Fibroblast of lung (primary cell): ENCODE data around the gene PTPMT1. TPM values are rescaled to one million over a fixed set of nuclear protein-coding genes. Genes with fewer than 3 reads are reported as not detected.
"Not testable (repeated sequence)": the region's sequence is repeated elsewhere in the genome, so short reads cannot be mapped to it uniquely, and the experiment has no call there.

Source experiments
- DNase-seq, 2 donors: peaks; one replicate each; pipeline versions ENCODE4 v3.0.0 to v3.0.0-alpha.2; 2010; ENCODE audit warnings: low read depth in 2 of 2
- H2AFZ ChIP-seq: 2 replicates; pipeline ENCODE4 v1.5.1; 2012; ENCODE audit warnings: low read length, control low read depth, inconsistent platforms
- H3K27ac ChIP-seq: 2 replicates; pipeline ENCODE4 v1.5.1; 2011; ENCODE audit warnings: low read length, control low read depth; ENCODE audit not compliant: insufficient read depth
- H3K27me3 ChIP-seq: 2 replicates; pipeline ENCODE4 v1.5.1; 2011; ENCODE audit warnings: mild to moderate bottlenecking, low read length; ENCODE audit not compliant: control insufficient read depth, insufficient read depth
- H3K36me3 ChIP-seq: 2 replicates; pipeline ENCODE4 v1.5.1; 2011; ENCODE audit warnings: low read length; ENCODE audit not compliant: control insufficient read depth, insufficient read depth
- H3K4me1 ChIP-seq: 2 replicates; pipeline ENCODE4 v1.5.1; 2011; ENCODE audit warnings: low read length; ENCODE audit not compliant: control insufficient read depth, insufficient read depth; ENCODE audit errors: extremely low read depth
- H3K4me2 ChIP-seq: 2 replicates; pipeline ENCODE4 v1.5.1; 2011; ENCODE audit warnings: low read length, control low read depth; ENCODE audit not compliant: insufficient read depth; ENCODE audit errors: extremely low read depth
- H3K4me3 ChIP-seq, 4 experiments: fragments of 200-600 bp in 1 of 4; sonication (generic) in 1 of 4; replicated peaks in 1 of 4; 2 replicates each; pipeline ENCODE4 v1.5.1; 2011 to 2016; ENCODE audit warnings: low read length in 4 of 4, low read depth in 3 of 4, mild to moderate bottlenecking in 3 of 4, control low read depth in 2 of 4, inconsistent platforms in 1 of 4, mixed read lengths in 1 of 4; ENCODE audit not compliant: insufficient read depth in 1 of 4; ENCODE audit errors: control extremely low read depth in 1 of 4
- H3K79me2 ChIP-seq: 2 replicates; pipeline ENCODE4 v1.5.1; 2012; ENCODE audit warnings: mild to moderate bottlenecking, low read length, inconsistent platforms; ENCODE audit not compliant: control insufficient read depth, insufficient read depth
- H3K9ac ChIP-seq: 2 replicates; pipeline ENCODE4 v1.5.1; 2011; ENCODE audit warnings: mild to moderate bottlenecking, low read length, control low read depth; ENCODE audit not compliant: insufficient read depth
- H3K9me3 ChIP-seq: 2 replicates; pipeline ENCODE4 v1.5.1; 2012; ENCODE audit warnings: low read depth, low read length; ENCODE audit not compliant: control insufficient read depth, insufficient read depth
- H4K20me1 ChIP-seq: 2 replicates; pipeline ENCODE4 v1.5.1; 2011; ENCODE audit warnings: low read length; ENCODE audit not compliant: control insufficient read depth, insufficient read depth; ENCODE audit errors: extremely low read depth
- EZH2 ChIP-seq: IDR thresholded peaks from 2 replicates; pipeline ENCODE4 v1.5.1; 2012; ENCODE audit warnings: low read length, control low read depth, mild to moderate bottlenecking; ENCODE audit errors: missing control alignments
- polyA plus RNA-seq, 2 donors: library from polyadenylated mRNA; depleted of rRNA in 1 of 2; stranded (reverse) in 1 of 2; unstranded in 1 of 2; fragments of >200 nt; gene quantifications; 2 replicates each; pipeline ENCODE4 v1.2.1, GENCODE V29; 2011 to 2012; ENCODE audit warnings: missing spikeins in 1 of 2
- total RNA-seq: library from RNA; depleted of rRNA; stranded (reverse); fragments of >200 nt; gene quantifications from 2 replicates; pipeline ENCODE4 v1.2.1, GENCODE V29; 2014
- TF ChIP-seq, protein P1 (sequence below), 2 donors: IDR thresholded peaks in 1 of 2; conservative IDR thresholded peaks in 1 of 2; 1 replicate in 1 of 2; 2 replicates in 1 of 2; pipeline ENCODE4 v1.5.1; 2011 to 2012; ENCODE audit warnings: low read length in 2 of 2, control low read depth in 1 of 2, inconsistent platforms in 1 of 2, low read depth in 1 of 2, mild to moderate bottlenecking in 1 of 2

Gene PTPMT1
- total and polyA plus RNA-seq, 2 donors (not counting 1 experiment from before 2014, with no cell fraction given): 55.4 to 84.9 TPM

- H3K79me2 ChIP-seq: peaks cover 97% of the 10 kb centered on the region
- H3K27ac ChIP-seq: no peak overlapping the region
- H3K4me1 ChIP-seq: peaks cover 19% of the 10 kb centered on the region
- no peaks in the 10 kb centered on the region for H3K27me3 ChIP-seq
- H3K36me3 ChIP-seq: no peaks in the 10 kb centered on the region
- no peak overlapping the region for H3K4me3 ChIP-seq
- no peak for TF ChIP-seq EZH2
- TF ChIP-seq, protein P1, sequence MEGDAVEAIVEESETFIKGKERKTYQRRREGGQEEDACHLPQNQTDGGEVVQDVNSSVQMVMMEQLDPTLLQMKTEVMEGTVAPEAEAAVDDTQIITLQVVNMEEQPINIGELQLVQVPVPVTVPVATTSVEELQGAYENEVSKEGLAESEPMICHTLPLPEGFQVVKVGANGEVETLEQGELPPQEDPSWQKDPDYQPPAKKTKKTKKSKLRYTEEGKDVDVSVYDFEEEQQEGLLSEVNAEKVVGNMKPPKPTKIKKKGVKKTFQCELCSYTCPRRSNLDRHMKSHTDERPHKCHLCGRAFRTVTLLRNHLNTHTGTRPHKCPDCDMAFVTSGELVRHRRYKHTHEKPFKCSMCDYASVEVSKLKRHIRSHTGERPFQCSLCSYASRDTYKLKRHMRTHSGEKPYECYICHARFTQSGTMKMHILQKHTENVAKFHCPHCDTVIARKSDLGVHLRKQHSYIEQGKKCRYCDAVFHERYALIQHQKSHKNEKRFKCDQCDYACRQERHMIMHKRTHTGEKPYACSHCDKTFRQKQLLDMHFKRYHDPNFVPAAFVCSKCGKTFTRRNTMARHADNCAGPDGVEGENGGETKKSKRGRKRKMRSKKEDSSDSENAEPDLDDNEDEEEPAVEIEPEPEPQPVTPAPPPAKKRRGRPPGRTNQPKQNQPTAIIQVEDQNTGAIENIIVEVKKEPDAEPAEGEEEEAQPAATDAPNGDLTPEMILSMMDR (conservative IDR thresholded peaks at IDR 0.05 in 1 of 2, IDR thresholded peaks at IDR 0.05 in 1 of 2; ENCODE audit: low read depth in 1 of 2, low read length in 2 of 2): no peak
- H4K20me1 ChIP-seq: peaks cover 4% of the 10 kb centered on the region
- DNase-seq: no peak
- no peak overlapping the region for H3K4me2 ChIP-seq
- no peak overlapping the region for H3K9ac ChIP-seq
- H2AFZ ChIP-seq: no peak overlapping the region
- H3K9me3 ChIP-seq: no peaks in the 10 kb centered on the region
These were observed 38.2 kb upstream of the PTPMT1 start for GRCh38 chr11:47527186-47527585.

DNA sequence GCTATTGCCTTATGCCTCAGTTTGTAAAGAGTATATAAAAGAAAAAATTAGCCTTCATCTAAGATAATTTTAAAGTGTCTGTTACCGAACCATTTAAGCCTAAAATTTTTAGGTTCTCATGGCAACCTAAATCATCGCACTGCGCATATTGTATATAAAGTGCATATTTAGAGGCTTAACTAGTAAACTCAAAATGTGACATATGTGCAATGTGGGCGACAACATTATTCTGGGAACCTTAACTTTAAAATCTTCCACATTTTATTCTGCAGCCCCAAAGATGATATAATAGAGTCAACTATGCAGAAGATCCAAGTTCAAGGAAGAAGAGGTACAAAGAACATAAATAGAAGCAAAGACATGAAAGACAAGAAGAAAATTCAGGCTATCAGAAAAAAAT is 35.4 kb upstream of the PTPMT1 start:
- Histone ChIP-seq H3K9me3 (no peaks in the 10 kb centered on the region), H3K79me2 (peaks cover 94% of the 10 kb centered on the region), H3K36me3 (no peaks in the 10 kb centered on the region), H3K9ac (no peak overlapping the region), H3K4me1 (peaks cover 18% of the 10 kb centered on the region), H4K20me1 (peaks cover 2% of the 10 kb centered on the region), H3K4me2 (no peak overlapping the region), H3K27ac (no peak overlapping the region), H3K27me3 (no peaks in the 10 kb centered on the region), H2AFZ (no peak overlapping the region), H3K4me3 (no peak overlapping the region)
- TF ChIP-seq EZH2: no peak
- TF ChIP-seq, protein P1 (conservative IDR thresholded peaks at IDR 0.05 in 1 of 2, IDR thresholded peaks at IDR 0.05 in 1 of 2; ENCODE audit: low read depth in 1 of 2, low read length in 2 of 2): no peak
- DNase-seq: no peak

DNA sequence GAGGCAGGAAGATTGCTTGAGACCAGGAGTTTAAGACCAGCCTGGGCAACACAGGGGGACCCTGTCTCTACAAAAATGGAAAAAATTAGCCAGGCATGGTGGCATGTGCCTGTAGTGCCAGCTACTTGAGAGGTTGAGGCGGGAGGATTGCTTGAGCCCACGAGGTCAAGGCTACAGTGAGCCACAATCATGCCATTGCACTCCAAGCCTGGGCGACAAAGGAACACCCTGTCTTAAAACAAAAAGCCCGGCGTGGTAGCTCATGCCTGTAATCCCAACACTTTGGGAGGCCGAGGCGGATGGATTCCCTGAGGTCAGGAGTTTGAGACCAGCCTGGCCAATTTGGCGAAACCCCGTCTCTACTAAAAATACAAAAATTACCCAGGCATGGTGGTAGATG is 34.7 kb upstream of the PTPMT1 start:
- not testable (repeated sequence) for DNase-seq, H2AFZ ChIP-seq, H3K27ac ChIP-seq, H3K36me3 ChIP-seq, H4K20me1 ChIP-seq, H3K27me3 ChIP-seq, H3K9me3 ChIP-seq, H3K9ac ChIP-seq, H3K4me3 ChIP-seq, H3K4me2 ChIP-seq
- Histone ChIP-seq H3K4me1 (peaks cover 14% of the 10 kb centered on the region), H3K79me2 (peaks cover 92% of the 10 kb centered on the region)
